OCI-LY1 (cell line): ENCODE data around the gene COG6.

Experiments
- H2AFZ ChIP-seq: fragments of 200-600 bp; sonication (generic), shearing (Covaris generic); 2 replicates; pipeline ENCODE4 v1.6.0; 2014; ENCODE audit warnings: antibody characterized with exemption, mild to moderate bottlenecking, low read length
- H3F3A ChIP-seq: fragments of 200-600 bp; sonication (generic), shearing (Covaris generic); 2 replicates; pipeline ENCODE4 v1.6.0; 2014; ENCODE audit warnings: mild to moderate bottlenecking, antibody characterized with exemption, low read length, moderate library complexity; ENCODE audit not compliant: insufficient read depth
- H3K27ac ChIP-seq: fragments of 200-600 bp; sonication (generic); 2 replicates; pipeline ENCODE4 v1.5.1; 2014; ENCODE audit warnings: low read length, mixed run types, mild to moderate bottlenecking, low read depth; ENCODE audit not compliant: poor library complexity, severe bottlenecking
- H3K27me3 ChIP-seq: fragments of 200-600 bp; sonication (generic); 2 replicates; pipeline ENCODE4 v1.6.0; 2014; ENCODE audit warnings: antibody characterized with exemption, mild to moderate bottlenecking, low read length, moderate library complexity; ENCODE audit not compliant: insufficient read depth
- H3K36me3 ChIP-seq: fragments of 200-600 bp; sonication (generic); 2 replicates; pipeline ENCODE4 v1.6.1; 2014; ENCODE audit warnings: mild to moderate bottlenecking, antibody characterized with exemption, low read length, moderate library complexity, mixed read lengths; ENCODE audit not compliant: insufficient read depth
- H3K4me1 ChIP-seq: fragments of 200-600 bp; sonication (generic); 2 replicates; pipeline ENCODE4 v1.5.1; 2014; ENCODE audit warnings: mild to moderate bottlenecking, low read length, moderate library complexity; ENCODE audit not compliant: insufficient read depth, severe bottlenecking
- H3K4me2 ChIP-seq: fragments of 200-600 bp; sonication (generic), shearing (Covaris generic); 2 replicates; pipeline ENCODE4 v1.6.1; 2014; ENCODE audit warnings: low read length
- H3K4me3 ChIP-seq: fragments of 200-600 bp; sonication (generic); 2 replicates; pipeline ENCODE4 v1.5.1; 2014; ENCODE audit warnings: low read length, low read depth, mild to moderate bottlenecking, mixed read lengths; ENCODE audit not compliant: poor library complexity, severe bottlenecking
- H3K79me2 ChIP-seq: fragments of 200-600 bp; shearing (Covaris generic); 2 replicates; pipeline ENCODE4 v1.6.1; 2016; ENCODE audit warnings: mixed run types, low read length, mixed read lengths; ENCODE audit not compliant: insufficient read depth
- H3K9ac ChIP-seq: fragments of 200-600 bp; sonication (generic), shearing (Covaris generic); 2 replicates; pipeline ENCODE4 v1.6.1; 2014; ENCODE audit warnings: mild to moderate bottlenecking, low read length, mixed read lengths
- H3K9me2 ChIP-seq: fragments of 200-600 bp; sonication (generic), shearing (Covaris generic); 2 replicates; pipeline ENCODE4 v1.6.1; 2014; ENCODE audit warnings: low read depth, mild to moderate bottlenecking, low read length, mixed read lengths
- H3K9me3 ChIP-seq: fragments of 200-600 bp; shearing (Covaris generic); 2 replicates; pipeline ENCODE4 v1.6.1; 2014; ENCODE audit warnings: low read length, mixed read lengths
- H4K20me1 ChIP-seq: fragments of 200-600 bp; sonication (generic), shearing (Covaris generic); 2 replicates; pipeline ENCODE4 v1.6.0; 2016; ENCODE audit warnings: mild to moderate bottlenecking, low read length; ENCODE audit not compliant: insufficient read depth
- EZH2 ChIP-seq: fragments of 200-600 bp; sonication (generic), shearing (Covaris generic); IDR thresholded peaks from 2 replicates; pipeline ENCODE4 v1.8.0; 2017; ENCODE audit warnings: borderline replicate concordance, mixed run types, mild to moderate bottlenecking, antibody characterized with exemption, low read length, moderate library complexity, mixed read lengths
- TF ChIP-seq, protein P1 (sequence below): fragments of 200-600 bp; sonication (generic), shearing (Covaris generic); IDR thresholded peaks from 2 replicates; pipeline ENCODE4 v1.5.1; 2017; ENCODE audit warnings: mild to moderate bottlenecking, antibody characterized with exemption, low read length, moderate library complexity, mixed read lengths

COG6 gene

DNA sequence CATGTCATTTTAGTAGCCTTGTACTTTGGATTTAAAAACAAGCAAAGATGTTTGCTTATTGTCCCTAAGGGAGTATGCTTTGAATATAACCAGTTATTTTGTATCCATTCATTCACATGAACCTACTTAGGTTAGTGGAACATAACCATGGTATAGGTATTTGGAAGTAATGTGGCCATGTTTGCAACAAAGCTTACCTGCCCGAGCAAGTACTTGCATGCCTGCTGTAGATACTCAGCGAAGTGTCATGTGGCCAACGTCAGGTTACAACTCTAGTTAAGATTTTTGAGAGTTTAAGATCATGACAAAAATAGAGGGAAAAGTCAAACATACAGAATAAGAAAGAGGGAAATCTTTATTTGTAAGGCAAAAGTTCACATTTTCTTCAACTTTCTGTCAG, 57.2 kb downstream of the COG6 start:
- H3K36me3 ChIP-seq, result no peaks in the 10 kb centered on the region
- no peak overlapping the region for H3K4me3 ChIP-seq
- no peaks in the 10 kb centered on the region for H3K9me3 ChIP-seq
- no peaks in the 10 kb centered on the region for H3K79me2 ChIP-seq
- H3K9ac ChIP-seq, result no peak overlapping the region
- no peaks in the 10 kb centered on the region for H3F3A ChIP-seq
- H3K27me3 ChIP-seq, result no peaks in the 10 kb centered on the region
- H3K27ac ChIP-seq, result no peak overlapping the region
- TF ChIP-seq, protein P1, sequence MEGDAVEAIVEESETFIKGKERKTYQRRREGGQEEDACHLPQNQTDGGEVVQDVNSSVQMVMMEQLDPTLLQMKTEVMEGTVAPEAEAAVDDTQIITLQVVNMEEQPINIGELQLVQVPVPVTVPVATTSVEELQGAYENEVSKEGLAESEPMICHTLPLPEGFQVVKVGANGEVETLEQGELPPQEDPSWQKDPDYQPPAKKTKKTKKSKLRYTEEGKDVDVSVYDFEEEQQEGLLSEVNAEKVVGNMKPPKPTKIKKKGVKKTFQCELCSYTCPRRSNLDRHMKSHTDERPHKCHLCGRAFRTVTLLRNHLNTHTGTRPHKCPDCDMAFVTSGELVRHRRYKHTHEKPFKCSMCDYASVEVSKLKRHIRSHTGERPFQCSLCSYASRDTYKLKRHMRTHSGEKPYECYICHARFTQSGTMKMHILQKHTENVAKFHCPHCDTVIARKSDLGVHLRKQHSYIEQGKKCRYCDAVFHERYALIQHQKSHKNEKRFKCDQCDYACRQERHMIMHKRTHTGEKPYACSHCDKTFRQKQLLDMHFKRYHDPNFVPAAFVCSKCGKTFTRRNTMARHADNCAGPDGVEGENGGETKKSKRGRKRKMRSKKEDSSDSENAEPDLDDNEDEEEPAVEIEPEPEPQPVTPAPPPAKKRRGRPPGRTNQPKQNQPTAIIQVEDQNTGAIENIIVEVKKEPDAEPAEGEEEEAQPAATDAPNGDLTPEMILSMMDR, result no peak
- TF ChIP-seq EZH2, result no peak
- H3K4me1 ChIP-seq, result no peaks in the 10 kb centered on the region
- no peaks in the 10 kb centered on the region for H3K9me2 ChIP-seq
- H2AFZ ChIP-seq, result no peak overlapping the region
- no peaks in the 10 kb centered on the region for H4K20me1 ChIP-seq
- no peak overlapping the region for H3K4me2 ChIP-seq

DNA sequence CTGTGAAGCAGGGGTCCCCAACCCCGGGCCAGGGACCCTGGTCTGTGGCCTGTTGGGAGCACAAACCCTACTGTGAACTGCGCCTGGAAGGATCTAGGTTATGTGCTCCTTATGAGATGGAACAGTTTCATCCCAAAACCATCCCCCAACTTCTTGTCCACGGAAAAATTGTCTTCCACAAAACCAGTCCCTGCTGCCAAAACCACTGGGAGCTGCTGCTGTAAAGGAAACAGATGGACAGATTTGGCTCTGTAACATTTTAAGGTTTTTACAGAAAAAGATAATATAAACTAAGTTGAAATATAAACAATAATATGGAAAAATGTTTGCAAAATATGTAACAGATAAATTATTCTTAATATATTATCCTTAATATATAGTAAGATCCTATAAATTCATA, 73.7 kb downstream of the COG6 start:
- Histone ChIP-seq H2AFZ (no peak overlapping the region), H3K4me1 (no peaks in the 10 kb centered on the region), H4K20me1 (no peaks in the 10 kb centered on the region), H3K4me2 (no peak overlapping the region), H3K4me3 (no peak overlapping the region), H3K9me3 (no peaks in the 10 kb centered on the region), H3K27me3 (no peaks in the 10 kb centered on the region), H3K9me2 (no peaks in the 10 kb centered on the region), H3K27ac (no peak overlapping the region), H3F3A (peaks cover 5% of the 10 kb centered on the region; the same call in 1 of the 2 replicates), H3K9ac (no peak overlapping the region), H3K36me3 (peaks cover 23% of the 10 kb centered on the region; the same call in 1 of the 2 replicates), H3K79me2 (no peaks in the 10 kb centered on the region)
- TF ChIP-seq EZH2, result no peak
- TF ChIP-seq, protein P1, result no peak

DNA sequence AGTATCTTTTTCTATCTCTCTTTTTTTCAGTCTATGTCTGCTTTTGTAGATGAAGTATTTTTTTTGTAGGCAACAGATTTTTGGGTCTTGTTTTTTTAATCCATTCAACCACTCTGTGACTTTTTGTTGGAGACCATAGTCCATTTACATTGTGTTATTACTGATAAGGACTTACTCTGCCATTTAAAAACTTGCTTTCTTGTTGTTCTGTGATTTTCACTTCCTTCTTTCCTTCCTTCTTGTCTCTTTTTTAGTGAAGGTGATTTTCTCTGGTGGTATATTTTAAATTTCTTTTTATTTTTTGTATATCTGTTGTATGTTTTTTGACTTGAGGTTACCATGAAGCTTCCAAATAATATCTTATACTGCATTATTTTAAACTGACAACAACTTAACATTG, 79.5 kb downstream of the COG6 start:
- peaks cover 9% of the 10 kb centered on the region for H3K36me3 ChIP-seq
- H2AFZ ChIP-seq, result no peak overlapping the region

More for the DNA sequence above, 79.5 kb downstream of the COG6 start:
- Histone ChIP-seq H3K9me3 (no peaks in the 10 kb centered on the region), H3K27ac (no peak overlapping the region), H3K27me3 (no peaks in the 10 kb centered on the region), H4K20me1 (no peaks in the 10 kb centered on the region), H3K79me2 (no peaks in the 10 kb centered on the region), H3K9ac (no peak overlapping the region), H3K9me2 (no peaks in the 10 kb centered on the region), H3F3A (peaks cover 5% of the 10 kb centered on the region; the same call in 1 of the 2 replicates), H3K4me2 (no peak overlapping the region), H3K4me3 (no peak overlapping the region), H3K4me1 (peaks cover 6% of the 10 kb centered on the region)
- TF ChIP-seq, protein P1, result no peak
- TF ChIP-seq EZH2, result no peak
